GM06990 (cell line): Measurements from ENCODE around the gene KIF21B.

Experiments used
- DNase-seq: peaks from one replicate; pipeline ENCODE4 v3.0.0-alpha.2; 2011; ENCODE audit not compliant: insufficient read length; ENCODE audit errors: extremely low read depth
- H3K27me3 ChIP-seq: replicated peaks from 2 replicates; pipeline ENCODE4 v1.6.0; 2011; ENCODE audit warnings: low read length; ENCODE audit not compliant: control insufficient read depth, insufficient read depth
- H3K36me3 ChIP-seq: 2 replicates; pipeline ENCODE4 v1.5.1; 2011; ENCODE audit warnings: low read length; ENCODE audit not compliant: control insufficient read depth, insufficient read depth
- H3K4me3 ChIP-seq: replicated peaks from 2 replicates; pipeline ENCODE4 v1.5.1; 2011; ENCODE audit warnings: low read depth, mild to moderate bottlenecking, control low read depth, low read length
- TF ChIP-seq, protein P1 (sequence below): IDR thresholded peaks from 2 replicates; pipeline ENCODE4 v1.5.1; 2011; ENCODE audit warnings: low read length, control low read depth, mild to moderate bottlenecking, inconsistent platforms; ENCODE audit not compliant: insufficient read depth, poor library complexity, severe bottlenecking

Gene KIF21B

GRCh38 chr1:201038186-201038876 lies 14.8 kb upstream of the KIF21B start:
- DNase-seq, result no peak
- Histone ChIP-seq H3K36me3 (no peaks in the 10 kb centered on the region), H3K4me3 (no peak overlapping the region), H3K27me3 (no peaks in the 10 kb centered on the region)
- TF ChIP-seq, protein P1, sequence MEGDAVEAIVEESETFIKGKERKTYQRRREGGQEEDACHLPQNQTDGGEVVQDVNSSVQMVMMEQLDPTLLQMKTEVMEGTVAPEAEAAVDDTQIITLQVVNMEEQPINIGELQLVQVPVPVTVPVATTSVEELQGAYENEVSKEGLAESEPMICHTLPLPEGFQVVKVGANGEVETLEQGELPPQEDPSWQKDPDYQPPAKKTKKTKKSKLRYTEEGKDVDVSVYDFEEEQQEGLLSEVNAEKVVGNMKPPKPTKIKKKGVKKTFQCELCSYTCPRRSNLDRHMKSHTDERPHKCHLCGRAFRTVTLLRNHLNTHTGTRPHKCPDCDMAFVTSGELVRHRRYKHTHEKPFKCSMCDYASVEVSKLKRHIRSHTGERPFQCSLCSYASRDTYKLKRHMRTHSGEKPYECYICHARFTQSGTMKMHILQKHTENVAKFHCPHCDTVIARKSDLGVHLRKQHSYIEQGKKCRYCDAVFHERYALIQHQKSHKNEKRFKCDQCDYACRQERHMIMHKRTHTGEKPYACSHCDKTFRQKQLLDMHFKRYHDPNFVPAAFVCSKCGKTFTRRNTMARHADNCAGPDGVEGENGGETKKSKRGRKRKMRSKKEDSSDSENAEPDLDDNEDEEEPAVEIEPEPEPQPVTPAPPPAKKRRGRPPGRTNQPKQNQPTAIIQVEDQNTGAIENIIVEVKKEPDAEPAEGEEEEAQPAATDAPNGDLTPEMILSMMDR, result no peak

- TF ChIP-seq, protein P1, result no peak
- Histone ChIP-seq H3K36me3 (no peaks in the 10 kb centered on the region), H3K4me3 (no peak overlapping the region), H3K27me3 (no peaks in the 10 kb centered on the region)
- no peak for DNase-seq
These were observed 12.8 kb upstream of the KIF21B start for GRCh38 chr1:201036188-201036842.

GRCh38 chr1:201034671-201035070 lies 11.2 kb upstream of the KIF21B start:
- no peaks in the 10 kb centered on the region for H3K27me3 ChIP-seq
- TF ChIP-seq, protein P1, result no peak
- no peak for DNase-seq
- no peaks in the 10 kb centered on the region for H3K36me3 ChIP-seq
- no peak overlapping the region for H3K4me3 ChIP-seq

GRCh38 chr1:201032408-201032807 lies 8.9 kb upstream of the KIF21B start:
- TF ChIP-seq, protein P1, result no peak

DNA sequence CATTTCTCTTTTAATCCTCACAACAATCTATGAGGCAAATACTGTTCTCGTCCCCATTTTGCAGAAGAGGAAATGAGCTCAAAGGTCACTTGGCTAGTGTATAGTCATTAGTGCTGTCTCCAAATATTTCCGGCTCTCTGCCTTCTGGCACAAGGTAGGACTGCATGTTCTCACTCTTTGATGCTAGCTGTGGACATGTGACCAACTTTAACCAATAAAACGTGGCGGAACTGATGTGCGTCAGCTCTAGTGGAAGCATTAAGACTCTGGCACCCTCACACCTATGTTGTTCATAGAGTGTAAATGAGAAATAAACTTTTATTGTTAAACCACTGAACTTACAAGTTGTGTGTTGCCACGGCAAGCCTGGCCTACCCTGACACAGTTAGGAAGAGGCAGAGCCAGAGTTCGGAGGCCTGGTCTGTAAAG lies 5.0 kb upstream of the KIF21B start:
- no peaks in the 10 kb centered on the region for H3K27me3 ChIP-seq
- DNase-seq, result no peak

More at GRCh38 chr1:201032408-201032807, 8.9 kb upstream of the KIF21B start:
- no peak for DNase-seq
- Histone ChIP-seq H3K4me3 (no peak overlapping the region), H3K27me3 (no peaks in the 10 kb centered on the region), H3K36me3 (no peaks in the 10 kb centered on the region)

More for the DNA sequence above, 5.0 kb upstream of the KIF21B start:
- TF ChIP-seq, protein P1, result no peak
- H3K4me3 ChIP-seq, result no peak overlapping the region
- no peaks in the 10 kb centered on the region for H3K36me3 ChIP-seq
